HG03159 (cell line): Measurements from ENCODE around the gene PTPRD.
A peak's percentile ranks its signal among the peaks of the same experiment; 100 is the strongest.
"Not testable (repeated sequence)": the region's sequence is repeated elsewhere in the genome, so short reads cannot be mapped to it uniquely, and the experiment has no call there.

Source experiments
- ATAC-seq: cut with Tn5 transposase; IDR thresholded peaks from one replicate; pipeline ENCODE4 v1.9.1; 2021; ENCODE audit warnings: mild to moderate bottlenecking, moderate library complexity; ENCODE audit not compliant: unreplicated experiment

The PTPRD gene

DNA sequence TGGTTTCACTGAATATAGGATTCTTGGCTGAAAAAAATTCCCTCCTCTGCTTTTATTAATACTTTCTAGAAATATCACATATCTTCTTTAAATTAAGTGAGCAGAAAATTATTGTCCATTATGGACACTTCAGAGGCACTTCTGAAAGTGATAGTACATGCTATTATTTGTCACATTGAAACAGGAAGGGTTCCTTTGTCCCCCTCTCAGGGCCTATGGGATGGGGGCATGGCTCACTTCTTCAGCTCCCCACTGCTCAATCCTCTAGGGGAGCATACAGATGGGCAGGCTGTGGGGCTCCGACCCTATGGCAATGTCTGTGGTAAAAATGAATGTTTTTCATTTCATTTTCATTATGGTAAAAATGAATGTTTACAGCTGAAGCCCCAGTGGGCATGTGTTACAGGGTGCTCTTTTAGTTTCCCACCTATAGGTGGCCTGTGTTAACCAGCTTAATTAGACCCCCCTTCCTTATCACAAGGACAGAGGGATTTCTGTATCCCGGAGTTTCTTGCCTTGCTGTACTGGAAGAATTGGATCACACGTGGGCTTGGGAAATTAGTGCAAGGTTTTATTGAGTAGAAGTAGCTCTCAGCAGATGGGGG is 1225.2 kb downstream of the PTPRD start:
- peak; percentile 83 for ATAC-seq

GRCh38 chr9:9362332-9362731 is 1250.5 kb downstream of the PTPRD start:
- ATAC-seq, result no peak

DNA sequence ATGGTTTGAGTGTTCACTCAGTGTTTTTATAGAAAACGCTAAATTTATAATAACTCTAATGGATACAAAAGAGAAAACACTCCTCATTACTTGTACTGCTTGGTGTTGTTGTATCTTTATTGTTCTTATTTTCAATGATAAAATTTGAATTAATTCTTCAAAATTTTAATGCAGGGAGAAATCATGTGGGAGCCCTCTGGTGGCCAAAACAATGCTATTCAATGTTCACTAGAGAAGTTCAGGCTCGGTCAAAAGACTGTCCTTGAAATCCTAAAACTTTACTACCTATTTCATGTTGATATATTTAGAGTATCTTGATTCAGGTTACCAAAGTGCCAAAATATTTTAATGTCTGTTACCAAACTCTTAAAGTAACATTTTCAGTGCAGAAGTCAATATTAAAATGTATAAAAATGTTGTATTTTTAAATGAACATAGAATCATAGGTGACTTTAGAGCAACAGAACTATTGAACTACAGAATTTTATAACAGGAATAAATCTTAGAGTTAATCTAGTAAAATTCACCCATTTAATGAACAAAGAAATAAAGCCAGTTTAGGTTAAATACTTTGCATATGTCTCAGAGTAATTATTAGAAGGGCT is 1259.8 kb downstream of the PTPRD start:
- peak; percentile 57 for ATAC-seq

- no peak for ATAC-seq
These were observed 1271.6 kb downstream of the PTPRD start for GRCh38 chr9:9341203-9341602.

DNA sequence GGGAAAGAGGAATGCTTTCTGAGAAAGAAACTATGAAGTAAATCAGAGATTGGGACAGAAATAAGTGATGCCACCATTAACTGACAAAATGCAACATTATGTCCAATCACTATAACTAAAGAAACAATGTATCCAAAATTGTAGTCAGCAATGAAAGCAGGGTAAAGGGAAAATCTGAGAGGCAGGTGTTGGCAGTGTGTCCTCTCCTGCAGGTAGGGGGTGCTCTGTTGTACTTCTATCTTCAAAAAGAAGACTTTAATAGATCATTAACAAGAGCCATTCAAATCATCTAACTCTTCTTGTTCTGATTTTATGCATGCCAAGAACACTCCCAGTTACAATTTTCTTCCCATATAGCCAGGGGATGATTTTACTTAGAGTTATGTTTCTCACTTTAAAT is 1275.7 kb downstream of the PTPRD start:
- ATAC-seq, result peak; percentile 56

DNA sequence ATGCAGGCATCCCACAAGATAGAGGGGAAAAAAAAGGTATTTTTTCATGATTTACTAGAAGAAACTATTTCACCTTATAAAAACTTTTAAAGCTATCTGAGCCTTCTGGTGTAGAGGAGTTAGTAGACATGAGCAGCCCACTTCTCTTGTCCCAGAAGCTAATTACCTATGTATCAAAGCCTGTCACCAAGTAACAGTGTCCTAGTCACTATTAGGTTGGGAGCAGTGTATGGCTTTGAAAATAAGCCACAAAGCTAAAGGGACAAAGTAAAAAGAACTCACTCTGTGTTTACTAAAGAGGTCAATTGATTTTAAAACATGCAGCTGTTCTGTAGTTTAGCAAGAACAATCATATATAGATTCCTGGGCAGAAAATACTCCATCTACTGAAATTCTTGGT is 1286.1 kb downstream of the PTPRD start:
- no peak for ATAC-seq

DNA sequence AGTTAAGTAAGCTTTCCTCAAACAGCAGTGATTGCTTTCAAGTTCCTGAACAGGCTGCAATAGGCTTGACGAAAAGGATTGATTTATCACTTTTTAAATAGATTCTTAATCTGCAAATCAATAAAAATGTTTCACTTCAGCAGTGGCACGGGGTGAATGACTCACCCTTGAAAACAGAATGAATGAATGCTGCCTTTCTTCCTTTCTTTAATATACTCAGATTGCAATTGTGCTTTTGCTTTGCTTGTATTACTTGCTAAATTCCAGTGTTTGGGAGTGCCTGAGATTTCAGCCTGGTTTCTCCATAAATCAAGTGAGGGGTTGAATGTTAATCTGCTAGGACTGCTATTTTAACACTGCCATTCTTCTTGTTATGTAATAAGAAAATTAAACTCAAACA is 1293.8 kb downstream of the PTPRD start:
- no peak for ATAC-seq

- not testable (repeated sequence) for ATAC-seq
These were observed 1302.1 kb downstream of the PTPRD start for GRCh38 chr9:9310743-9311142.

DNA sequence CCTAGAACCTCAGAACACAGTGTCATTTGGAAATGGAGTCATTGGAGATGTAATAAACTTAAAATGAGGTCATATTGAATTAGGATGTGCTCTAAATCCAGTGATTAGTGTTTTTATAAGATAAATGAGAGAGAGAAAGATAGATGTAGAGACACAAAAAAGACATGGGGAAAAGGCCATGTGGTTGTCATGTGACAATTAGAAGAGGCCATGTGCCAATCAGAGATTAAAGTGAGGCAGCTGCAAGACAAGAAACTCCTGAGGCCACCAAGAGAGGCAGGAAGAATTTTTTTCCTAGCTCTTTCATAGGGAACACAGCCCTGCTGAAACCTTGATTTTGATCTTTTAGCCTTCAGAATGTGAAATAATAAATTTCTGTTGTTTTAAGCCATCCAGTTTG is 1307.2 kb downstream of the PTPRD start:
- no peak for ATAC-seq

DNA sequence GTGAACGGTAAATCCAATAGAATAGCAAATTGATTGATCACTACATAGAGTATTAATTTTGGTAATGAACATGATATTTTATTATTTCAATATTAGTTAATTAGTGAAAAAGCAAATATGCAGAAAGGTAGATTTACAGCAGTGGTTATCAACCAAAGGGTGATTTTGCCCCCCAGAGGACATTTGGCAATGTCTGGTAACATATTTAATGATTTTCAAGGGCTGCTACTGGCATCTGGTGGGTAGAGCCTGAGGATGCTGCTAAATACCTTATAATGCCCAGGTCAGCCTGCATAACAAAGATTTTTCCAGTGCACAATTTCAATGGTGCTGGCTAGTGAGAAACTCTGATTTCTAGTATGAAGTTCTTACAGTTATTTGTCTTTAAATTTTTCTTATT is 1313.7 kb downstream of the PTPRD start:
- no peak for ATAC-seq

DNA sequence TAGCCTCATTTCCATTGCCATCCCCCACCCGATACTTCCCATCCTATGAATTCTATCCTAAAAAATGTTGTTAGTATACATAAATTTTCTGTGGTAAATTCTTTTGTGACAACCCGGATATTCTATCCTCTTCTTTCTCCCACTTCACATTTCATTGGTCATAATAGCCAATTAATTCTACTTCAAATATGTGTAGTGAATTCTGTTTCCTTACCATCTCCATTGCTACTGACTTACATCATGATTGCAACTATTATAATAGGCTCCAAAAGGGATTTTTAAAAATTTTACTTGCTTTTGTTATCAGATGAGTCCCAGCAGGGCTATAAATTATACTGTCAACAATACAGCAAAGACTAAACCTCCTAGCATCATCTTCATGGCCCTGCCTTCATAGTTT is 1326.8 kb downstream of the PTPRD start:
- no peak for ATAC-seq

- no peak for ATAC-seq
These were observed 1328.6 kb downstream of the PTPRD start for GRCh38 chr9:9284201-9284600.

GRCh38 chr9:9283159-9283986 is 1329.4 kb downstream of the PTPRD start:
- ATAC-seq, result no peak

DNA sequence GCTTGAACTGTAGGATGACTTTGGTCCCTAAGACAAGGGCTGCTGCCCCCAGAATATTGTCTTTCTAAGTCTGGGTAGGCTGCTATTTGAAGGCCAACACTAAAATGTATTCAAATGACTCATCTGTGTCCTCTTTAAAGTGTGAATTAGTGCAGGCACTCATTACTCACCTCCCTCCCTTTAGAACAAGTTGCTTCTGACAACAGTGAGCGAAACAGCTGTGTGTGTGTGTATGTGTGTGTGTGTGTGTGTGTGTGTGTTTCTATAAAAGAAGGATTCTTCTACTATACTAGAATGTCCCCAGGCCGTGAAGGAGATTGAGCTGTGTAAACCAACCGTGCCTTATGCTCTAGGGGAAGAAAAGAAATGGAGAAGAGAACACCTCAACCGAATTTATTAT is 1337.2 kb downstream of the PTPRD start:
- ATAC-seq, result no peak

- no peak for ATAC-seq
These were observed 1354.8 kb downstream of the PTPRD start for GRCh38 chr9:9257999-9258498.

GRCh38 chr9:9246726-9247125 is 1366.1 kb downstream of the PTPRD start:
- ATAC-seq, result no peak

DNA sequence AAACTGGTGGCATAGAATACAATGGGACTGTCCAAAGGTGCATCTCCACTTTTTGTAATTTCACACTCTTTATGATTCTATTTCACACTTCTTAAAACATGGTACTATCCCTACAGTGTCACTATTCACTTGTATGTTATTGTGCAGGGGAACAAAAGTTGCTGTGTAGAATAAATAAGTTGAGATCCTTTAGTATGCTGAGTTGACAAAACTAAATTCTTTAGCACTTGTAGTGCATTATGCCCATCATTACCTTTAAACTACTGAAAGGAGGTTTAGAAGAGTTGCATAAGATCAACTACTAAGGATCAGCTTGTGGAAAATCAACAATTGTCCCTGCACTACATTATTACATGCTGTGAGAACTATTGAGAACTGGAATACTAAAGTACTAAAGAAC is 1380.9 kb downstream of the PTPRD start:
- no peak for ATAC-seq

DNA sequence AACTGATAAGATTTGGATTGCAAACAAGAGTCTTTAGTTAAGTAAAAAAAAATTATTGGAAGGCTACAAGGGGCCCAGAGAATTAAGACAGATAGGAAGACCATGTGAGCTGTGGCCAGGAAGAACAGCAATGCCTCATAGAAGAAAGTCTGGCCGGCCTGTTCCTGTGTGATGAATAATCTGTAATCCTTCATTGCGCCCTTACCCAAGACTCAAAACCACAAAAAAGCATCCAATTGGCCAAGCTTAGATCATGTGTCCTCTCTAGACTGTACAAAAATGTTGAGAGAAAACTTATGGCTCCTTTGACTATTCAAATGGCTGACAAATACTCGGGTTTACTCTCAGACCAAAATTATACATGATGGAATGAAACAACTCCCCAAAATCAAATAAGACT is 1383.5 kb downstream of the PTPRD start:
- ATAC-seq, result no peak

GRCh38 chr9:9223175-9223574 is 1389.6 kb downstream of the PTPRD start:
- ATAC-seq, result no peak

GRCh38 chr9:9222730-9223129 is 1390.1 kb downstream of the PTPRD start:
- ATAC-seq, result no peak

DNA sequence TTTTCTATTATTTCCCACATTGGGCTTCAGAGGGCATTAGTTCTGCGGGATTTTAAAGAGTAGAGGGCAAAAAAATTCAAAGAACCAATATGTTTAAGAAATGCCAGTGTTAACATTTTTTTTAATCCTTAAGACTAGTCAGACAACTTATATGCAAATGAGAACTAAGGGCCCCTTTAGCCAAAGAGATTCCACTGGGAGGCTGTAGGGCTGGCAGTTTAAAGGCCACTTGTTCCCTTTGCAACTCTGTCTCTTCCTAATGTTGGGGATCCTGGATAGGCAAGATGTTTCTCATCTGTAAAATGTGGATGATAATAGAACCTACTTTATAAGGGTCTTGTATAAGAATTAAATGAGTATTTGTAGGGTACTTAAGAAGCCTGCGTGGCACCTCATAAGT is 1395.9 kb downstream of the PTPRD start:
- ATAC-seq, result no peak

- no peak for ATAC-seq
These were observed 1397.8 kb downstream of the PTPRD start for GRCh38 chr9:9215050-9215449.
